IMR-90 (cell line): Measurements from ENCODE around the gene TENM3. TPM values are rescaled to one million over a fixed set of nuclear protein-coding genes. Genes with fewer than 3 reads are reported as not detected.
A peak's percentile ranks its signal among the peaks of the same experiment; 100 is the strongest.

Source experiments
- ATAC-seq: fragments of 200-7000 bp; cut with Tn5 transposase; 2 replicates; pipeline ENCODE4 v1.9.1; 2020; ENCODE audit warnings: low read depth, mild to moderate bottlenecking, moderate library complexity
- BruUV-seq: library from RNA; stranded (reverse); fragments of 400-500 nt; replicated peaks from 2 replicates; lab custom pipeline; 2021; lab: Mats Ljungman, UMichigan
- CTCF ChIA-PET: fragments of 300-600 bp; formaldehyde crosslinking; extraction: SDS; loops from one replicate; lab custom pipeline; 2021; ENCODE audit warnings: antibody characterized with exemption; lab: Yijun Ruan, JAX
- POLR2A ChIA-PET: fragments of 300-600 bp; sonication (Branson Sonifier 250); formaldehyde crosslinking; loops from one replicate; lab custom pipeline; 2022; ENCODE audit warnings: antibody characterized with exemption; ENCODE audit not compliant: unreplicated experiment; lab: Charles Lee
- DNase-seq: peaks from one replicate; pipeline ENCODE4 v3.0.0; 2013
- H2AFZ ChIP-seq: replicated peaks from 2 replicates; pipeline ENCODE3; 2013; ENCODE audit warnings: low read length, mild to moderate bottlenecking; ENCODE audit not compliant: poor library complexity
- H2AK5ac ChIP-seq: 2 replicates; pipeline ENCODE4 v1.6.1; 2013; ENCODE audit warnings: low read depth, low read length, inconsistent platforms
- H2AK9ac ChIP-seq: replicated peaks from 2 replicates; pipeline ENCODE3; 2013; ENCODE audit warnings: mild to moderate bottlenecking, low read depth, low read length, moderate library complexity; ENCODE audit not compliant: poor library complexity
- H2BK120ac ChIP-seq: 2 replicates; pipeline ENCODE4 v1.6.1; 2013; ENCODE audit warnings: low read depth, low read length, inconsistent platforms
- H2BK15ac ChIP-seq: 3 replicates; pipeline ENCODE4 v1.6.1; 2013; ENCODE audit warnings: low read depth, low read length, inconsistent platforms
- H2BK20ac ChIP-seq: 2 replicates; pipeline ENCODE4 v1.6.1; 2013; ENCODE audit warnings: low read depth, mild to moderate bottlenecking, inconsistent platforms, low read length, moderate library complexity
- H2BK5ac ChIP-seq: 2 replicates; pipeline ENCODE4 v1.6.1; 2013; ENCODE audit warnings: mild to moderate bottlenecking, low read depth, low read length, inconsistent platforms; ENCODE audit not compliant: poor library complexity, severe bottlenecking
- H3K14ac ChIP-seq: replicated peaks from 2 replicates; pipeline ENCODE4 v1.6.1; 2013; ENCODE audit warnings: low read depth, low read length, inconsistent platforms
- H3K18ac ChIP-seq: 2 replicates; pipeline ENCODE4 v1.6.1; 2013; ENCODE audit warnings: low read depth, low read length, control low read depth
- H3K23ac ChIP-seq: 2 replicates; pipeline ENCODE4 v1.6.1; 2013; ENCODE audit warnings: low read depth, low read length, inconsistent platforms
- H3K27ac ChIP-seq: 2 replicates; pipeline ENCODE4 v1.5.1; 2013; ENCODE audit warnings: mild to moderate bottlenecking, control low read depth, low read length; ENCODE audit not compliant: insufficient read depth
- H3K27me3 ChIP-seq: 2 replicates; pipeline ENCODE4 v1.6.1; 2013; ENCODE audit warnings: low read length; ENCODE audit not compliant: control insufficient read depth, insufficient read depth
- H3K36me3 ChIP-seq: 2 replicates; pipeline ENCODE4 v1.6.1; 2013; ENCODE audit warnings: low read length, mixed read lengths; ENCODE audit not compliant: control insufficient read depth, insufficient read depth
- H3K4ac ChIP-seq: 2 replicates; pipeline ENCODE4 v1.6.1; 2013; ENCODE audit warnings: low read depth, low read length, inconsistent platforms
- H3K4me1 ChIP-seq: 2 replicates; pipeline ENCODE4 v1.6.1; 2013; ENCODE audit warnings: low read length, mixed read lengths; ENCODE audit not compliant: control insufficient read depth, insufficient read depth
- H3K4me2 ChIP-seq: 2 replicates; pipeline ENCODE4 v1.6.1; 2013; ENCODE audit warnings: low read depth, mild to moderate bottlenecking, control low read depth, low read length, moderate library complexity
- H3K4me3 ChIP-seq: 2 replicates; pipeline ENCODE4 v1.5.1; 2013; ENCODE audit warnings: low read depth, mild to moderate bottlenecking, control low read depth, low read length, moderate library complexity; ENCODE audit not compliant: insufficient read depth
- H3K56ac ChIP-seq: 2 replicates; pipeline ENCODE4 v1.6.1; 2013; ENCODE audit warnings: low read length, inconsistent platforms; ENCODE audit not compliant: insufficient read depth; ENCODE audit errors: extremely low read depth
- H3K79me1 ChIP-seq, 2 experiments: 2 replicates each; pipeline ENCODE4 v1.6.1; 2013; ENCODE audit warnings: low read length in 2 of 2, inconsistent platforms in 1 of 2, low read depth in 1 of 2
- H3K9ac ChIP-seq: 2 replicates; pipeline ENCODE4 v1.6.1; 2013; ENCODE audit warnings: low read depth, low read length, control low read depth
- H3K9me1 ChIP-seq: 2 replicates; pipeline ENCODE4 v1.6.1; 2013; ENCODE audit warnings: low read length, inconsistent platforms; ENCODE audit not compliant: insufficient read depth
- H3K9me3 ChIP-seq: 2 replicates; pipeline ENCODE4 v1.6.1; 2013; ENCODE audit warnings: low read length; ENCODE audit not compliant: control insufficient read depth, insufficient read depth
- H4K20me1 ChIP-seq: 2 replicates; pipeline ENCODE4 v1.6.1; 2013; ENCODE audit warnings: low read length, inconsistent platforms; ENCODE audit not compliant: insufficient read depth
- H4K5ac ChIP-seq: 2 replicates; pipeline ENCODE4 v1.6.1; 2013; ENCODE audit warnings: mild to moderate bottlenecking, low read depth, low read length, control low read depth
- H4K8ac ChIP-seq, 2 experiments: 2 replicates each; pipeline ENCODE4 v1.6.1; 2013; ENCODE audit warnings: low read depth in 2 of 2, low read length in 2 of 2, control low read depth in 1 of 2, inconsistent platforms in 1 of 2
- H4K91ac ChIP-seq: 2 replicates; pipeline ENCODE4 v1.6.1; 2013; ENCODE audit warnings: low read depth, low read length, inconsistent platforms; ENCODE audit not compliant: insufficient read depth
- CEBPB ChIP-seq: IDR thresholded peaks from 2 replicates; pipeline ENCODE4 v1.6.1; 2012; ENCODE audit warnings: low read depth, low read length, improper control_type of control experiment
- CTCF ChIP-seq: conservative IDR thresholded peaks from 2 replicates; pipeline ENCODE4 v1.5.1; 2012; ENCODE audit warnings: mild to moderate bottlenecking, low read depth, low read length, improper control_type of control experiment
- MAZ ChIP-seq: IDR thresholded peaks from 2 replicates; pipeline ENCODE4 v1.6.1; 2012; ENCODE audit warnings: low read depth, mild to moderate bottlenecking, low read length, improper control_type of control experiment, moderate library complexity, borderline replicate concordance
- RAD21 ChIP-seq: IDR thresholded peaks from 2 replicates; pipeline ENCODE4 v1.6.1; 2012; ENCODE audit warnings: low read length, improper control_type of control experiment
- RFX5 ChIP-seq: IDR thresholded peaks from 2 replicates; pipeline ENCODE4 v1.8.0; 2012; ENCODE audit warnings: low read depth, mild to moderate bottlenecking, low read length, moderate library complexity
- SMC3 ChIP-seq: fragments of 150-350 bp; IDR thresholded peaks from 2 replicates; pipeline ENCODE4 v1.6.1; 2016; ENCODE audit warnings: low read depth, mild to moderate bottlenecking, antibody characterized with exemption, low read length, moderate library complexity
- WGBS, 2 experiments: methylation state at CpG; one replicate each; pipeline versions ENCODE4 v1.1.5 to v1.1.7; 2013; ENCODE audit warnings: missing lambda C conversion rate in 2 of 2; ENCODE audit not compliant: insufficient read length in 1 of 2; ENCODE audit errors: extremely low coverage in 2 of 2; 5-methylcytosine and 5-hydroxymethylcytosine counted together
- dilution Hi-C: fragments of 300-500 bp; cut with HindIII; formaldehyde crosslinking; loops from one replicate; pipeline ENCODE4 v1.14.3; 2018; ENCODE audit warnings: low sequenced_read_pairs; ENCODE audit not compliant: unreplicated experiment
- in situ Hi-C: fragments of 300-500 bp; cut with MboI; formaldehyde crosslinking; loops from 3 replicates; pipeline ENCODE4 v1.14.3; 2019; ENCODE audit warnings: low sequenced_read_pairs, inconsistent platforms, mixed read lengths
- intact Hi-C: fragments of 100-400 bp; cut with micrococcal nuclease; formaldehyde crosslinking; loops from 2 replicates; pipeline ENCODE4 v1.10.0; 2022
- polyA plus RNA-seq, 3 experiments: library from polyadenylated mRNA; depleted of rRNA; stranded (reverse); fragments of >200 nt; gene quantifications; 2 replicates each; pipeline ENCODE4 v1.2.3, GENCODE V29; 2012; ENCODE audit warnings: low replicate concordance in 1 of 3
- total RNA-seq: library from RNA; depleted of rRNA; stranded (reverse); fragments of >200 nt; gene quantifications from 2 replicates; pipeline ENCODE4 v1.2.3, GENCODE V29; 2012

TENM3 gene
- total and polyA plus RNA-seq, 2 of the 4 experiments (the other 2 are of a cell fraction), result 29.9 to 173 TPM

DNA sequence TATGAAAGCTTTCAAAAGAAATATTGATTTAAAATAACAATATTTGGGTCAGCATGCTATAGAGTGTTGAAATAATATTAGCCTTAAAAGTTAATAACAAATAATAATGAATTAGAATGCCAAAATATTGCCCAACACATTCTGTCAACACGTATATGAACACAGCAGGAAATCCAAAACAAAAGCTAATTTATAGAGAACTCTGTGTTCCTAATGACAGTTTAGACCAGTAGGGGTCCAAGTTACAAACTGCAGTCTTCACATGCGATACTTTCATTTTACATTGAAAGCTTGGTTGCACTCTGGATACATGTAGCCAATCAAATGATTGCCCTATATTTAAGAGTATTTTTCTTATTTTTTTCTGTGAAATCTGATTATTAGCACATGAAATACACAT, 399.6 kb downstream of the TENM3 start:
- dilution Hi-C loops, result no loop called here
- no peak overlapping the region; a peak in 1 of 4 replicates for H4K8ac ChIP-seq
- in situ Hi-C loops, result no loop called here
- no peak overlapping the region for H3K4me3 ChIP-seq
- H2AK5ac ChIP-seq, result no peak overlapping the region
- H4K5ac ChIP-seq, result no peak overlapping the region; the same call in 1 of the 2 replicates
- ATAC-seq (peak; percentile 49; the same call in 1 of the 2 replicates), DNase-seq (peak; percentile 66)
- H3K56ac ChIP-seq, result no peak overlapping the region
- no peak overlapping the region for H2AK9ac ChIP-seq
- H3K14ac ChIP-seq, result no peak overlapping the region
- no peaks in the 10 kb centered on the region for H4K20me1 ChIP-seq
- H3K18ac ChIP-seq, result peak overlapping the region; percentile 18; the same call in 1 of the 2 replicates
- H4K91ac ChIP-seq, result no peak overlapping the region
- H2BK20ac ChIP-seq, result no peak overlapping the region
- ChIA-PET CTCF (interaction anchor here (0.9 to 1.4 kb wide), 2 partner anchors 11 to 129 kb away, joined by 3 read pairs; no protein-coding TSS in a partner anchor), POLR2A (no interaction called here)
- TF ChIP-seq SMC3 (0 out of 2 replicates have a peak, but pooled peaks have one; percentile 7), MAZ (no peak), RFX5 (no peak), CEBPB (peak; percentile 37; the same call in 1 of the 2 replicates), CTCF (0 out of 2 replicates have a peak, but pooled peaks have one; percentile 22), RAD21 (0 out of 2 replicates have a peak, but pooled peaks have one; percentile 18)
- H3K9ac ChIP-seq, result no peak overlapping the region
- H3K9me1 ChIP-seq, result peaks cover 2% of the 10 kb centered on the region; the same call in 1 of the 2 replicates
- peaks cover 4% of the 10 kb centered on the region for H3K4me1 ChIP-seq
- peak overlapping the region; percentile 80; the same call in 1 of the 2 replicates for H3K4me2 ChIP-seq
- no peak overlapping the region for H3K27ac ChIP-seq
- H3K23ac ChIP-seq, result no peak overlapping the region
- H3K4ac ChIP-seq, result no peak overlapping the region
- H2BK5ac ChIP-seq, result peak overlapping the region; percentile 80
- no peak overlapping the region for H2BK120ac ChIP-seq
- no peak overlapping the region for H2AFZ ChIP-seq
- peaks cover 0 to 13% of the 10 kb centered on the region in 2 experiments; a peak in 1 of 4 replicates for H3K79me1 ChIP-seq
- H2BK15ac ChIP-seq, result no peak overlapping the region
- BruUV-seq, result no TSS peak
- intact Hi-C loops, result loop anchor here (1.0 to 5.0 kb wide), 3 partner anchors 38 to 163 kb away; no protein-coding TSS in a partner anchor
- peaks cover 7% of the 10 kb centered on the region; the same call in 1 of the 2 replicates for H3K9me3 ChIP-seq
- no CpG with 5 or more reads among the region's 2 CpGs for WGBS, 2 experiments
- no peaks in the 10 kb centered on the region for H3K36me3 ChIP-seq
- H3K27me3 ChIP-seq, result no peaks in the 10 kb centered on the region
